ENCODE results near the gene PDE4D. TPM values are rescaled to one million over a fixed set of nuclear protein-coding genes. Genes with fewer than 3 reads are reported as not detected.

The PDE4D gene
- total and polyA plus RNA-seq, 2 of the 4 experiments (the other 2 are of a cell fraction) = 1.4 to 7.9 TPM

DNA sequence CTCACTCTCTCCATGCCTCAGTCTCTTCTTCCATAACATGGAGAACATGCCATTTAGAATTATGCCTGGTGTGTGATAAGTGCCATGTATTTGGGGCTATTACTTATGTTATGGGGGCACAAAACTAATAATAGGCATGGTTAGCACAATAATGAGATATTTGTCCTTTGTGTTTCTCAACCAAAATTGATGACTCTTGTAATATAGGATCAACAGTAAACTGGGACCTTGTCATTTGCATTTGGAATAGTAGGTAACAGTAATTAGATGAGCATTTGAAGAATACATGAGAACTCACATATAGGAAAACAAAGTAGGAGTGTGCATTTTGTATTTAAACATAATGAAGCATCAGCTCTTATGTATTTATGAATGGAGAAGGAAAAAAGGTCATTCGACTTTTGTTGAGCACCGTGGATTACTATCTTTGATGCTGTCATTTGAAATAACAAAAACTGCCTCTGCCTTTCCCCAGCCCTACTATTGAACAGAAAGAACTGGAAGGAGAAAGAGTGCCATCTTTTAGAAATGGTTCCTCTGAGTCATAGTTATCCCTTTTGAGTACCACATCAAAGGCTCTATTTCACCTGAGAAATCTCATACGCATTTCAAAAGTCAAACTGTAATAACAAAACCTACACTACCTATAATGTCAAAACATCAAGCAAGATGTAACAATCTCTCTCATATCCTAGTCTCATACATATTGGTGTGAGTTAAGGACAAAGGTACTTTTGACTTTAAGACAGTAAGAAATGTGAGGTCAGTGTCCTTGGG is 655.2 kb downstream of the PDE4D start:
- no TSS peak for BruUV-seq (replicated peaks)

More for the DNA sequence above, 655.2 kb downstream of the PDE4D start:
- in situ Hi-C loops (cut with MboI; ENCODE audit: low sequenced_read_pairs) = no loop called here
- no peak overlapping the region for H3K4me3 ChIP-seq (ENCODE audit: insufficient read depth, low read depth, low read length)
- H3K18ac ChIP-seq (ENCODE audit: low read depth, low read length) = no peak overlapping the region
- no peak overlapping the region for H3K27ac ChIP-seq (ENCODE audit: insufficient read depth, low read length)
- no peak overlapping the region for H3K9ac ChIP-seq (ENCODE audit: low read depth, low read length)
- H2AK5ac ChIP-seq (ENCODE audit: low read depth, low read length) = no peak overlapping the region
- H4K8ac ChIP-seq (ENCODE audit: low read depth in 2 of 2, low read length in 2 of 2) = no peak overlapping the region
- H2AFZ ChIP-seq (replicated peaks; ENCODE audit: low read length, poor library complexity) = no peak overlapping the region
- H3K9me1 ChIP-seq (ENCODE audit: insufficient read depth, low read length) = no peaks in the 10 kb centered on the region
- no peak overlapping the region for H2BK5ac ChIP-seq (ENCODE audit: low read depth, low read length, poor library complexity, severe bottlenecking)
- no peak for DNase-seq
- no peak overlapping the region for H2AK9ac ChIP-seq (replicated peaks; ENCODE audit: low read depth, low read length, poor library complexity)
- no peak overlapping the region for H2BK15ac ChIP-seq (ENCODE audit: low read depth, low read length)
- H3K27me3 ChIP-seq (ENCODE audit: control insufficient read depth, insufficient read depth, low read length) = no peaks in the 10 kb centered on the region; the same call in 1 of the 2 replicates
- H3K4ac ChIP-seq (ENCODE audit: low read depth, low read length) = no peak overlapping the region
- H3K36me3 ChIP-seq (ENCODE audit: control insufficient read depth, insufficient read depth, low read length) = no peaks in the 10 kb centered on the region
- POLR2A ChIA-PET (ENCODE audit: unreplicated experiment) = no interaction called here
- WGBS, 2 experiments (ENCODE audit: extremely low coverage in 2 of 2, insufficient read length in 1 of 2) = no CpG with 5 or more reads among the region's 3 CpGs
- no peaks in the 10 kb centered on the region for H3K4me1 ChIP-seq (ENCODE audit: control insufficient read depth, insufficient read depth, low read length)
- no peak overlapping the region for H2BK20ac ChIP-seq (ENCODE audit: low read depth, low read length)
- CTCF ChIA-PET = no interaction called here
- H3K9me3 ChIP-seq (ENCODE audit: control insufficient read depth, insufficient read depth, low read length) = no peaks in the 10 kb centered on the region
- no peaks in the 10 kb centered on the region for H4K20me1 ChIP-seq (ENCODE audit: insufficient read depth, low read length)
- no peak for ATAC-seq (ENCODE audit: low read depth)
- H3K14ac ChIP-seq (replicated peaks; ENCODE audit: low read depth, low read length) = no peak overlapping the region
- H4K5ac ChIP-seq (ENCODE audit: low read depth, low read length) = no peak overlapping the region
- intact Hi-C loops (cut with micrococcal nuclease) = no loop called here
- dilution Hi-C loops (cut with HindIII; ENCODE audit: low sequenced_read_pairs, unreplicated experiment) = no loop called here
- no peak overlapping the region for H4K91ac ChIP-seq (ENCODE audit: insufficient read depth, low read depth, low read length)
- H3K23ac ChIP-seq (ENCODE audit: low read depth, low read length) = no peak overlapping the region
- H3K79me1 ChIP-seq (ENCODE audit: low read depth in 1 of 2, low read length in 2 of 2) = no peaks in the 10 kb centered on the region
- no peak overlapping the region for H3K56ac ChIP-seq (ENCODE audit: extremely low read depth, insufficient read depth, low read length)
- H2BK120ac ChIP-seq (ENCODE audit: low read depth, low read length) = no peak overlapping the region
- H3K4me2 ChIP-seq (ENCODE audit: low read depth, low read length) = no peak overlapping the region
- TF ChIP-seq RFX5 (IDR thresholded peaks at IDR 0.05; ENCODE audit: low read depth, low read length) (no peak), BHLHE40 (IDR thresholded peaks at IDR 0.05; ENCODE audit: low read depth, low read length) (no peak), MAZ (IDR thresholded peaks at IDR 0.05; ENCODE audit: borderline replicate concordance, low read depth, low read length) (no peak), RCOR1 (IDR thresholded peaks at IDR 0.05; ENCODE audit: insufficient replicate concordance, low read length) (no peak), CEBPB (IDR thresholded peaks at IDR 0.05; ENCODE audit: low read depth, low read length) (no peak), CHD1 (IDR thresholded peaks at IDR 0.05; ENCODE audit: low read depth, low read length) (no peak)
- TF ChIP-seq, protein P1, sequence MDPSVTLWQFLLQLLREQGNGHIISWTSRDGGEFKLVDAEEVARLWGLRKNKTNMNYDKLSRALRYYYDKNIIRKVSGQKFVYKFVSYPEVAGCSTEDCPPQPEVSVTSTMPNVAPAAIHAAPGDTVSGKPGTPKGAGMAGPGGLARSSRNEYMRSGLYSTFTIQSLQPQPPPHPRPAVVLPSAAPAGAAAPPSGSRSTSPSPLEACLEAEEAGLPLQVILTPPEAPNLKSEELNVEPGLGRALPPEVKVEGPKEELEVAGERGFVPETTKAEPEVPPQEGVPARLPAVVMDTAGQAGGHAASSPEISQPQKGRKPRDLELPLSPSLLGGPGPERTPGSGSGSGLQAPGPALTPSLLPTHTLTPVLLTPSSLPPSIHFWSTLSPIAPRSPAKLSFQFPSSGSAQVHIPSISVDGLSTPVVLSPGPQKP (IDR thresholded peaks at IDR 0.05; ENCODE audit: borderline replicate concordance, low read depth, low read length) = no peak
- TF ChIP-seq, protein P2, sequence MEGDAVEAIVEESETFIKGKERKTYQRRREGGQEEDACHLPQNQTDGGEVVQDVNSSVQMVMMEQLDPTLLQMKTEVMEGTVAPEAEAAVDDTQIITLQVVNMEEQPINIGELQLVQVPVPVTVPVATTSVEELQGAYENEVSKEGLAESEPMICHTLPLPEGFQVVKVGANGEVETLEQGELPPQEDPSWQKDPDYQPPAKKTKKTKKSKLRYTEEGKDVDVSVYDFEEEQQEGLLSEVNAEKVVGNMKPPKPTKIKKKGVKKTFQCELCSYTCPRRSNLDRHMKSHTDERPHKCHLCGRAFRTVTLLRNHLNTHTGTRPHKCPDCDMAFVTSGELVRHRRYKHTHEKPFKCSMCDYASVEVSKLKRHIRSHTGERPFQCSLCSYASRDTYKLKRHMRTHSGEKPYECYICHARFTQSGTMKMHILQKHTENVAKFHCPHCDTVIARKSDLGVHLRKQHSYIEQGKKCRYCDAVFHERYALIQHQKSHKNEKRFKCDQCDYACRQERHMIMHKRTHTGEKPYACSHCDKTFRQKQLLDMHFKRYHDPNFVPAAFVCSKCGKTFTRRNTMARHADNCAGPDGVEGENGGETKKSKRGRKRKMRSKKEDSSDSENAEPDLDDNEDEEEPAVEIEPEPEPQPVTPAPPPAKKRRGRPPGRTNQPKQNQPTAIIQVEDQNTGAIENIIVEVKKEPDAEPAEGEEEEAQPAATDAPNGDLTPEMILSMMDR (conservative IDR thresholded peaks at IDR 0.05; ENCODE audit: low read depth, low read length) = no peak
- TF ChIP-seq, protein P3, sequence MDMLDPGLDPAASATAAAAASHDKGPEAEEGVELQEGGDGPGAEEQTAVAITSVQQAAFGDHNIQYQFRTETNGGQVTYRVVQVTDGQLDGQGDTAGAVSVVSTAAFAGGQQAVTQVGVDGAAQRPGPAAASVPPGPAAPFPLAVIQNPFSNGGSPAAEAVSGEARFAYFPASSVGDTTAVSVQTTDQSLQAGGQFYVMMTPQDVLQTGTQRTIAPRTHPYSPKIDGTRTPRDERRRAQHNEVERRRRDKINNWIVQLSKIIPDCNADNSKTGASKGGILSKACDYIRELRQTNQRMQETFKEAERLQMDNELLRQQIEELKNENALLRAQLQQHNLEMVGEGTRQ (IDR thresholded peaks at IDR 0.05; ENCODE audit: low read depth, low read length) = no peak

Data from IMR-90 (cell line).